HepG2 (cell line): ENCODE data around the gene WDR93. TPM values are rescaled to one million over a fixed set of nuclear protein-coding genes. Genes with fewer than 3 reads are reported as not detected.
A peak's percentile ranks its signal among the peaks of the same experiment; 100 is the strongest.

Experiments used
- ATAC-seq: fragments of 200-7000 bp; cut with Tn5 transposase; 3 replicates; pipeline ENCODE4 v1.9.1; 2020; ENCODE audit warnings: mild to moderate bottlenecking, moderate library complexity
- BruUV-seq: library from RNA; stranded (reverse); fragments of 400-500 nt; replicated peaks from 2 replicates; lab custom pipeline; 2021; lab: Mats Ljungman, UMichigan
- CTCF ChIA-PET: fragments of 300-600 bp; formaldehyde crosslinking; extraction: SDS; loops from one replicate; lab custom pipeline; 2021; ENCODE audit warnings: low total read pairs, inconsistent platforms, low intra/inter-chr PET ratio; lab: Yijun Ruan, JAX
- POLR2A ChIA-PET: fragments of 350-600 bp; sonication (Branson Sonifier 250); formaldehyde crosslinking; loops from one replicate; lab custom pipeline; 2020; ENCODE audit warnings: antibody characterized with exemption, inconsistent platforms; lab: Yijun Ruan, JAX
- DNase-seq: peaks from one replicate; pipeline ENCODE4 v3.0.0-alpha.2; 2015; ENCODE audit warnings: low spot score
- FAIRE-seq: peaks from 3 replicates; lab custom pipeline; 2011; peaks lifted over from hg19 to GRCh38; lab: Jason Lieb, UNC
- H2AFZ ChIP-seq: one replicate; pipeline ENCODE4 v1.6.1; 2011; ENCODE audit warnings: low read length, inconsistent platforms
- H3K27ac ChIP-seq: fragments of 300-600 bp; 3 replicates; pipeline ENCODE4 v1.8.0; 2011; ENCODE audit warnings: mixed run types, mild to moderate bottlenecking, mixed read lengths, low read length, inconsistent platforms; ENCODE audit not compliant: insufficient read depth; ENCODE audit errors: extremely low read length
- H3K27me3 ChIP-seq, 2 experiments: fragments of 200-600 bp in 1 of 2; 2 replicates in 1 of 2; 3 replicates in 1 of 2; pipeline versions ENCODE4 v1.6.0 to v1.8.0; 2011; ENCODE audit warnings: low read length in 2 of 2, mild to moderate bottlenecking in 2 of 2, moderate library complexity in 2 of 2, inconsistent platforms in 1 of 2; ENCODE audit not compliant: insufficient read depth in 2 of 2, control insufficient read depth in 1 of 2
- H3K36me3 ChIP-seq, 2 experiments: fragments of 200-600 bp in 1 of 2; replicated peaks in 1 of 2; 2 replicates in 1 of 2; 3 replicates in 1 of 2; pipeline versions ENCODE4 v1.5.1 to v1.8.0; 2011; ENCODE audit warnings: low read length in 2 of 2, inconsistent platforms in 1 of 2; ENCODE audit not compliant: insufficient read depth in 2 of 2, control insufficient read depth in 1 of 2
- H3K4me1 ChIP-seq: 2 replicates; pipeline ENCODE4 v1.5.1; 2012; ENCODE audit warnings: low read length, inconsistent platforms; ENCODE audit not compliant: insufficient read depth
- H3K4me2 ChIP-seq: 2 replicates; pipeline ENCODE4 v1.6.0; 2011; ENCODE audit warnings: low read depth, low read length, inconsistent platforms
- H3K4me3 ChIP-seq, 3 experiments: fragments of 200-600 bp in 1 of 3; sonication (generic), shearing (Covaris generic) in 1 of 3; replicated peaks in 1 of 3; 2 replicates each; pipeline ENCODE4 v1.5.1; 2011 to 2016; ENCODE audit warnings: low read length in 3 of 3, inconsistent platforms in 2 of 3, low read depth in 2 of 3, mild to moderate bottlenecking in 2 of 3, control low read depth in 1 of 3, mixed read lengths in 1 of 3; ENCODE audit not compliant: insufficient read depth in 1 of 3
- H3K79me2 ChIP-seq: one replicate; pipeline ENCODE4 v1.6.1; 2011; ENCODE audit warnings: low read length, inconsistent platforms; ENCODE audit not compliant: insufficient read depth
- H3K9ac ChIP-seq: 2 replicates; pipeline ENCODE4 v1.6.0; 2011; ENCODE audit warnings: mild to moderate bottlenecking, low read depth, low read length, inconsistent platforms; ENCODE audit not compliant: insufficient read depth
- H3K9me3 ChIP-seq: 2 replicates; pipeline ENCODE4 v1.5.1; 2012; ENCODE audit warnings: mild to moderate bottlenecking, low read length
- H4K20me1 ChIP-seq: 2 replicates; pipeline ENCODE4 v1.6.0; 2011; ENCODE audit warnings: inconsistent platforms, mild to moderate bottlenecking, low read length, moderate library complexity; ENCODE audit not compliant: insufficient read depth
- E2F2 ChIP-seq: sonication (generic); formaldehyde crosslinking; IDR thresholded peaks from 2 replicates; pipeline ENCODE4 v1.4.0; 2020; ENCODE audit warnings: missing genetic modification reagents, borderline replicate concordance
- HDAC6 ChIP-seq: fragments of 200-600 bp; sonication (generic); IDR thresholded peaks from 2 replicates; pipeline ENCODE4 v1.7.0; 2017; ENCODE audit warnings: mild to moderate bottlenecking, antibody characterized with exemption, low read length, low read depth
- NBN ChIP-seq: fragments of 450-650 bp; conservative IDR thresholded peaks from 2 replicates; pipeline ENCODE4 v1.6.1; 2017
- NFIB ChIP-seq: sonication (generic); formaldehyde crosslinking; IDR thresholded peaks from 2 replicates; pipeline ENCODE4 v1.9.0; 2021; ENCODE audit warnings: missing genetic modification reagents, mild to moderate bottlenecking, borderline replicate concordance
- SOX5 ChIP-seq: IDR thresholded peaks from 2 replicates; pipeline ENCODE4 v1.6.1; 2016; ENCODE audit warnings: borderline replicate concordance
- YEATS4 ChIP-seq: sonication (generic); formaldehyde crosslinking; IDR thresholded peaks from 2 replicates; pipeline ENCODE4 v1.4.0; 2020; ENCODE audit warnings: missing genetic modification reagents, borderline replicate concordance
- ZBTB7A ChIP-seq: sonication (generic); formaldehyde crosslinking; IDR thresholded peaks from 2 replicates; pipeline ENCODE4 v1.8.0; 2022; ENCODE audit warnings: mild to moderate bottlenecking, missing genetic modification reagents
- ZNF143 ChIP-seq: sonication (generic); formaldehyde crosslinking; IDR thresholded peaks from 2 replicates; pipeline ENCODE4 v1.4.0; 2020; ENCODE audit warnings: missing genetic modification reagents
- ZNF33A ChIP-seq: sonication (generic); formaldehyde crosslinking; IDR thresholded peaks from 2 replicates; pipeline ENCODE4 v1.5.1; 2020; ENCODE audit warnings: missing genetic modification reagents, mild to moderate bottlenecking, moderate library complexity, borderline replicate concordance
- WGBS: methylation state at CpG from one replicate; pipeline ENCODE4 v1.1.6; 2017; ENCODE audit warnings: low lambda C conversion rate; 5-methylcytosine and 5-hydroxymethylcytosine counted together
- in situ Hi-C: cut with HindIII; loops from 2 replicates; pipeline ENCODE4 v1.10.0; 2017; ENCODE audit warnings: low pct_unique_long_range_greater_than_20kb; ENCODE audit not compliant: extremely low pct_ligation_motif_present
- intact Hi-C: fragments of 100-400 bp; cut with micrococcal nuclease; formaldehyde crosslinking; loops from one replicate; pipeline ENCODE4 v1.10.0; 2022; ENCODE audit not compliant: unreplicated experiment
- polyA plus RNA-seq, 8 experiments: library from polyadenylated mRNA; depleted of rRNA in 3 of 8; stranded (reverse) in 7 of 8; unstranded in 1 of 8; fragments of >200 nt; fragmentation: Illumina TruSeq in 4 of 8; extraction: Trizol in 4 of 8; gene quantifications; 2 replicates each; pipeline versions ENCODE4 v1.2.1 to v1.2.3, GENCODE V29; 2011 to 2016; ENCODE audit warnings: low read depth in 4 of 8, missing spikeins in 1 of 8, mixed read lengths in 1 of 8; ENCODE audit not compliant: insufficient read depth in 1 of 8
- total RNA-seq, 5 experiments: library from RNA; depleted of rRNA; stranded (reverse); fragments of >200 nt; fragmentation: Illumina TruSeq; extraction: Trizol; gene quantifications; 2 replicates each; pipeline ENCODE4 v1.2.3, GENCODE V29; 2016; ENCODE audit warnings: low read depth in 1 of 5
- TF ChIP-seq, protein P1 (sequence below): IDR thresholded peaks from 2 replicates; pipeline ENCODE4 v1.6.1; 2016; ENCODE audit warnings: missing compliant biosample characterization, missing genetic modification reagents, borderline replicate concordance

WDR93 gene
- total and polyA plus RNA-seq, 2 of the 13 experiments (the other 11 are each of a cell fraction or from before 2014, with no cell fraction given) = 0.07 TPM; not detected in 1

- 70% methylated on average over 5 of the region's 5 CpGs for WGBS
- Histone ChIP-seq H3K79me2 (no peaks in the 10 kb centered on the region), H4K20me1 (no peaks in the 10 kb centered on the region), H3K36me3 (no peaks in the 10 kb centered on the region), H3K4me1 (peaks cover 21% of the 10 kb centered on the region), H3K9ac (no peak overlapping the region), H3K27ac (no peak overlapping the region), H3K9me3 (no peaks in the 10 kb centered on the region), H2AFZ (no peak overlapping the region), H3K4me3 (no peak overlapping the region), H3K4me2 (peak overlapping the region; percentile 68), H3K27me3 (peaks cover 18 to 43% of the 10 kb centered on the region in 2 experiments; a peak in 4 of 5 replicates)
- ChIA-PET POLR2A (no interaction called here), CTCF (no interaction called here)
- intact Hi-C loops = no loop called here
- BruUV-seq = no TSS peak
- TF ChIP-seq NBN (no peak), ZBTB7A (CRISPR knock-in tag) (no peak), ZNF143 (no peak), NFIB (CRISPR knock-in tag) (no peak), SOX5 (CRISPR knock-in tag) (no peak), E2F2 (no peak), ZNF33A (CRISPR knock-in tag) (no peak), HDAC6 (no peak), YEATS4 (CRISPR knock-in tag) (no peak)
- TF ChIP-seq, protein P1, sequence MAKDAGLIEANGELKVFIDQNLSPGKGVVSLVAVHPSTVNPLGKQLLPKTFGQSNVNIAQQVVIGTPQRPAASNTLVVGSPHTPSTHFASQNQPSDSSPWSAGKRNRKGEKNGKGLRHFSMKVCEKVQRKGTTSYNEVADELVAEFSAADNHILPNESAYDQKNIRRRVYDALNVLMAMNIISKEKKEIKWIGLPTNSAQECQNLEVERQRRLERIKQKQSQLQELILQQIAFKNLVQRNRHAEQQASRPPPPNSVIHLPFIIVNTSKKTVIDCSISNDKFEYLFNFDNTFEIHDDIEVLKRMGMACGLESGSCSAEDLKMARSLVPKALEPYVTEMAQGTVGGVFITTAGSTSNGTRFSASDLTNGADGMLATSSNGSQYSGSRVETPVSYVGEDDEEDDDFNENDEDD (CRISPR knock-in tag) = no peak
- ATAC-seq (no peak), DNase-seq (no peak), FAIRE-seq (no peak)
- in situ Hi-C loops = no loop called here
These were observed 61.1 kb downstream of the WDR93 start for GRCh38 chr15:89751748-89752147.
